ENCODE measurements around the gene METRN. TPM values are rescaled to one million over a fixed set of nuclear protein-coding genes. Genes with fewer than 3 reads are reported as not detected.
A peak's percentile ranks its signal among the peaks of the same experiment; 100 is the strongest.

The METRN gene
- 62.0 TPM for total RNA-seq

- peak; percentile 91 for DNase-seq (ENCODE audit: low spot score)
Observed at GRCh38 chr16:714558-715476, at the start of gene METRN. TSS of gene METRN (plus strand) at chr16:715118. CDS start at chr16:715290, 172 bp downstream.

DNA sequence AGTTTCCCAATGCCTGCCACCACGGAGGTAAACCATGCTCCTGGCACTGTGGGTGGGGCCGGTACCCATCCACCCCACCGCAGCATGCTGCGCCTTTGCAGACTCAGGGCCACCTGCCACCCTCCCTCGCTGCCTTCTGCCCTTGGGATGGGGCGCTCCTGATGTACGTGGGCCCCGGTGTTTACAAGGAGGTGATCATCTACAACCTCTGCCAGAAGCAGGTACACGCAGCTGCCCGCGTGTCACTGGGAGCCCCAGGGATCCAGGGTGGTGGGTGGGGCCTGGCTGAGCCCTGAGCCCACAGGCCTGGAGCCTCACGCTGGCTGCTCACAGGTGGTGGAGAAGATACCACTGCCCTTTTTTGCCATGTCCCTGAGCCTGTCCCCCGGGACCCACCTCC, 48.3 kb upstream of the METRN start:
- DNase-seq (ENCODE audit: low spot score): no peak

DNA sequence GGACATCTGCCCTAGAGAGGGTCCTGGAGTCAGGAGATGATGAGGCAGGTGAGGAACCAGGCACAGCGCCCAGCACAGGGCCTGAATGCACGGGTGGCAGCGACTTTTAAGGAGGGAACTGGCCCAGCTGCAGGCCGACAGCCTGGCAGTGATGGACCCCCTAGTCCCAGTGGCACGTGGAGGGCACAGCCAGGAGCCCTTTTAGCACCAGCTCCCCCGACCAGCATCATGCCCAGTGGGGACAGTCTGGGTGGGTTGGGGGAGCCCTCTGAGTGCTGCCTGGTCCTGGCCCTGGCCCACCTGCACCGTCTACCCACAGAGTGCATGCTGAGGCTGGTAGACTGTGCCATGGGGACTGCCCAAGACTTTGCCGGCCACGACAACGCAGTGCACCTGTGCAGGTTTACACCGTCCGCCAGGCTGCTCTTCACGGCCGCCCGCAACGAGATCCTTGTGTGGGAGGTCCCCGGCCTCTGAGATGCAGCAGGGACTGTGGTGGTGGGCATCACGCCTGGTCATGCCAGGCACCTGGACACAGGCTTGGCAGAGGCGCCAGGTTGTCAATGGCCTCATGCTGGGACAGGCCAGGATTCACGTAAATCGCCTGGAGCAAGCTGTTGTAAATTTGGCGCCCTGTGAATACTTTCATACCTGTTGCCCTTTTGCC, 47.7 kb upstream of the METRN start:
- DNase-seq (ENCODE audit: low spot score): no peak

GRCh38 chr16:667780-668518, 47.0 kb upstream of the METRN start, which contains the start of gene RHOT2:
TSS of gene RHOT2 (plus strand) at chr16:668132. CDS start at chr16:668200, 68 bp downstream.
- DNase-seq (ENCODE audit: low spot score): peak; percentile 93

DNA sequence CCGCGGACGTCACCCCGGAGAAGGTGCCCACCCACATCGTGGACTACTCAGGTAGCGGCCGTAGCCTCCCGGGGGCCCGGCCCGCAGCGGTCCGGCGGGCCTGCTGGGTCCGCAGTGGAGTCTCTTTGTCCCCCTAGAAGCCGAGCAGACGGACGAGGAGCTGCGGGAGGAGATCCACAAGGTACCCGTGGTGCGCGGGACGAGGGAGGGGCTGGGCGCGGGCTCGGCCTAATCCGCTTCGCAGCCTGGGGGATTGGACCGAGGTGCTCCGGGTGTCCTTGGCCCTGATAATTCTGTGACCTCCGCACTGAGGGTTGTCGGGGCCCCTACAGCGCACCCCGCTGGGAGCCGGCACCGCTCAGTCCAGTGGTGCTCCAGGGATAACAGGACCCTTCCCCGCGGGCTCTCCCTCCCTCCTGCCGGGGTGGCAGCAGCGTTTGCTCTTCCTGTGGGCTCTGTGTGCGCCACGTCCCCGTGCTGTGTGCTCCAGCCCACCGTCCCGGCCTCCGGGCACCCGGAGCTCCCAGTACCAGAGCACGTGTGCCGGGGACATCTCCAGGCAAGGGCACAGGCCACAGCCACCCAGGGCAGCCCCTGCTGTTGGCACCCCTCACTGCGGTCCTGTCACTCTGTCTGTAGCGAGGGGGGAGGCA, 46.3 kb upstream of the METRN start:
- DNase-seq (ENCODE audit: low spot score): no peak

DNA sequence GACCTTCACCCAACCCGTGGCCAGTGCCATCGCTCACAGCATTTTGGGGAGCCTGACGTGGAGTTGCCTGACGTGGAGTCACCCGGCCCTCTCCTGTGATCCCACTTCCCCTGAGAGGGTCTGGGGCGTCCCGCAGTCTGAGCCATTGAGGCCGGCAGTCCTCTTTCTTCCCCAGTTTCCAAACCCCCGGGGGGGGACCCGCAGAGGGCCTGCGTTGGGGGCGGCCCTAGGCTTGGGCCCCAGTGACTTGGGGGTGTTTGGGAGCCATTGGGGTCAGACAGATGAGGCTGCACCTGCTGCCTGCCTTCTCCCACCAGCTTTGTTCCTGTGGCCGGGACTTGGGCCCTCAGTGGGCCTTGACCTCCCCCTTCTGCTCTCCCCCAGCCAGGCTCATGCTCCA, 45.3 kb upstream of the METRN start:
- DNase-seq (ENCODE audit: low spot score): no peak

DNA sequence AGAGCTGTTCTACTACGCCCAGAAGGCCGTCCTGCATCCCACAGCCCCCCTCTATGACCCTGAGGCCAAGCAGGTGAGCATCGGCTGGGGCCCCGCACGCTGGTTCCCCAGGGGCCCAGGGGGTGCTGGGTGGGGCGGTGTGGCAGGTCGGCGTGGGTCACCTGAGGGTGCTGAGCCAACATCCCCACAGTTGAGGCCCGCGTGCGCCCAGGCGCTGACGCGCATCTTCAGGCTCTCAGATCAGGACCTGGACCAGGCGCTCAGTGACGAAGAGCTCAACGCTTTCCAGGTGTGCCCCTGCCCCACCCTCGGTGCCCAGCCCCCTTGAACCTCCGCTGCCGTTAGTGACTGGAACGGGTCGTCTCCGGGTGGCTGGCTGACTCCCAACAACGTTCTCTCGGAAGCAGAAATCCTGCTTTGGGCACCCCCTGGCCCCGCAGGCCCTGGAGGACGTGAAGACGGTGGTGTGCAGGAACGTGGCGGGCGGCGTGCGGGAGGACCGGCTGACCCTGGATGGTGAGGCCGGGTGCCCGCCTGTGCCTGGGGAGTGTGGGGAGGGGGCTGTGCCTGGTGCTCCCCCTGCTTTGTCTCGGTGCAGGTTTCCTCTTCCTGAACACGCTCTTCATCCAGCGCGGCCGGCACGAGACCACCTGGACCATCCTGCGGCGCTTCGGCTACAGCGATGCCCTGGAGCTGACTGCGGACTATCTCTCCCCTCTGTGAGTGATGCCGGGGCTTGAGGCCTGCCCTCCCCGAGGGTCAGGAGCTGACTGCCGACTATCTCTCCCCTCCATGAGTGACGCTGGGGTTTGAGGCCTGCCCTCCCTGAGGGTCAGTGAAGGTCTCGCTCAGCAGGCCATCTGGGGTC, 44.2 kb upstream of the METRN start:
- no peak for DNase-seq (ENCODE audit: low spot score)

- no peak for DNase-seq (ENCODE audit: low spot score)
Observed at GRCh38 chr16:671353-672131, 43.4 kb upstream of the METRN start.

- no peak for DNase-seq (ENCODE audit: low spot score)
Observed at GRCh38 chr16:672371-672770, 42.5 kb upstream of the METRN start.

DNA sequence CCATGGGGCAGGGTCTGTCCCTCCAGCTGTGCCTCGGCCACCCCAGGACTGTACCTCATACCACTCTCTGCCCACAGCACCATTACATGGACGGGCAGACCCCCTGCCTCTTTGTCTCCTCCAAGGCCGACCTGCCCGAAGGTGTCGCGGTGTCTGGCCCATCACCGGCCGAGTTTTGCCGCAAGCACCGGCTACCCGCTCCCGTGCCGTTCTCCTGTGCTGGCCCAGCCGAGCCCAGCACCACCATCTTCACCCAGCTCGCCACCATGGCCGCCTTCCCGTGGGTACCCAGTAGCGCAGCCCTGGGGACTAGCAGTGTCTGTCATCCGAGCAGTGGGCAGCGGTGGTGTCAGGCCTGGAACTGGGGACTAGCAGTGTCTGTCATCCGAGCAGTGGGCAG, 42.1 kb upstream of the METRN start:
- no peak for DNase-seq (ENCODE audit: low spot score)

DNA sequence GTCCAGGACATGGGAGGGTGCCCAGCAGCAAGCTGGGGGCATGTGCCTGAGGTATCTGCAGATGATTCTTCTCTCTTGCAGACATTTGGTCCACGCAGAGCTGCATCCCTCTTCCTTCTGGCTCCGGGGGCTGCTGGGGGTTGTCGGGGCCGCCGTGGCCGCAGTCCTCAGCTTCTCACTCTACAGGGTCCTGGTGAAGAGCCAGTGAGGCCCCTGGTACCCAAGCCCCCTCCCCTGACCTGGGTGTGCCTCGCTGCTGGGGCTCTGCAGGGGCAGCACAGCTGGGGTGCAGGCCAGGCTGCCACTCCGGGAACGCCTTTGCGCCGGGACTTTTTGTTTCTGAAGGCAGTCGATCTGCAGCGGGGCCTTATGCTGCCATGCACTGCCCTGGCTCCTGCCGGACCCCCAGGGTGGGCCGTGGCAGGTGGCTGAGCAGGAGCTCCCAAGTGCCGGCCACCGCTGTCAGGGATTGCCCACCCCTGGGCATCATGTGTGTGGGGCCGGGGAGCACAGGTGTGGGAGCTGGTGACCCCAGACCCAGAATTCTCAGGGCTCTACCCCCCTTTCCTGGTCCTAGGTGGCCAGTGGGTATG, 41.4 kb upstream of the METRN start:
- no peak for DNase-seq (ENCODE audit: low spot score)

- no peak for DNase-seq (ENCODE audit: low spot score)
Observed at GRCh38 chr16:674214-674881, 40.6 kb upstream of the METRN start.

- no peak for DNase-seq (ENCODE audit: low spot score)
Observed at GRCh38 chr16:674968-675883, 39.7 kb upstream of the METRN start, which contains the start of gene RHBDL1. TSS of gene RHBDL1 (plus strand) at chr16:675671. CDS start at chr16:675791, 120 bp downstream.

GRCh38 chr16:675884-676564, 38.9 kb upstream of the METRN start:
- DNase-seq (ENCODE audit: low spot score): no peak

- no peak for DNase-seq (ENCODE audit: low spot score)
Observed at GRCh38 chr16:676565-676902, 38.4 kb upstream of the METRN start.

DNA sequence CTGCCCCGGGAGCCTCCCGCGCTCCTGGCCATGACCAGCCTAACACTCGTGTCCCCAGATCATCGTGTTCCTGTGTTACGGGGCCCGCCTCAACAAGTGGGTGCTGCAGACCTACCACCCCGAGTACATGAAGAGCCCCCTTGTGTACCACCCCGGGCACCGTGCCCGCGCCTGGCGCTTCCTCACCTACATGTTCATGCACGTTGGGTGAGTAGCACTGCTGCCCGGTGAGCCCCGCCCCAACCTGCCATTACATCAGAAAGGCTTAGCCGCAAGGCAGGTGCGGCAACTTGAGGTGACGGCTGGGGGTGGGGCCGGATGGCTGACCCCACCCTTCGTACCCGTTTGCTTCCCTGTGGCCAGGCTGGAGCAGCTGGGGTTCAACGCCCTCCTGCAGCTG, 38.0 kb upstream of the METRN start:
- peak; percentile 56 for DNase-seq (ENCODE audit: low spot score)

All from mucosa of gallbladder (tissue), 1 donor.